ENCODE data around the gene ADGRE2. TPM values are rescaled to one million over a fixed set of nuclear protein-coding genes. Genes with fewer than 3 reads are reported as not detected.
"Not testable (repeated sequence)": the region's sequence is repeated elsewhere in the genome, so short reads cannot be mapped to it uniquely, and the experiment has no call there.

Gene ADGRE2
- total RNA-seq (2021) (0.25 and 0.26 TPM in 2 replicates), Bru-seq, nascent RNA (percentile 12 among the genes with signal in this experiment), BruChase-seq, experiment 1, labeled RNA remaining after a 2-hour chase (percentile 14 among the genes with signal in this experiment), BruChase-seq, experiment 2, labeled RNA remaining after a 6-hour chase (percentile 15 among the genes with signal in this experiment)
- long read RNA-seq = 0 reads

DNA sequence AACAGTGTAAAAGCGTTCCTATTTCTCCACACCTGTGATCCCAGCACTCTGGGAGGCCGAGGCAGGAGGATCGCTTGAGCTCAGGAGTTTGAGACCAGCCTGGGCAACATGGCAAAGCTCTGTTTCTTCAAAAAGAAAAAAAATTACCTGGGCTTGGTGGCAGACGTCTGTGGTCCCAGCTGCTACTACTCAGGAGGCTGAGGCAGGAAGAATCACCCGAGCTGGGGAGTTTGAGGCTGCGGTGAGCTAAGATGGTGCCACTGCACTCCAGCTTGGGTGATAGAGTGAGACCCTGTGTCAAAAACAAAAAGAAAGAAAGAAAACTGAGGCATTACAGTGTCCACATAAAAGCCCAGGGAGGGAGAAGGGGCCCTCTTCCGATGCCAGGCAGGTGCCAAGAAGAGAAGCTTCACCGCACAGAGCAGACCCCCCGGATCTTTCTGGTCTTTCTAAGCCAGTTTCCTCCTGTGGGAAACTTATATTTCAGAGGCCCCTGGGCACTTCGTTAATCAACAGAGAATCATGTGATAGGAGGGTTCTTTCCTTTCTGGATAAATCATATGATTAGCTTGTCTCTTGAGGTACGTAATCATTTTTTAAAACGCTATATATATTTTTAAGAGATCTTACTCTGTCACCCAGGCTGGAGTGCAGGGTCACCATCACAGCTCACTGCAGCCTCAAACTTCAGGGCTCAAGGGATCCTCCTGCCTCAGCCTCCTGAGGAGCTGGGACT, at the start of gene ADGRE2:
ADGRE2 (minus strand) TSS at position 451 of the 736 bp plus-strand sequence. CDS start 1,804 bp downstream, outside the sequence.
- H3K4me3 ChIP-seq; H3K79me2 ChIP-seq (ENCODE audit: low read depth); H3K27me3 ChIP-seq (ENCODE audit: insufficient read depth, low read depth); intact Hi-C loops (cut with micrococcal nuclease; ENCODE audit: unreplicated experiment); H4K20me1 ChIP-seq (ENCODE audit: insufficient read depth); H3K4me2 ChIP-seq; DNase-seq; H3K9me3 ChIP-seq (ENCODE audit: insufficient read depth, low read depth); H3K4me1 ChIP-seq (replicated peaks; ENCODE audit: insufficient read depth); H2AFZ ChIP-seq; H3K9me2 ChIP-seq (ENCODE audit: insufficient read depth); BruUV-seq (replicated peaks); H3F3A ChIP-seq (ENCODE audit: insufficient read depth, low read depth); H3K36me3 ChIP-seq (ENCODE audit: low read depth); H3K27ac ChIP-seq: not testable (repeated sequence)
- POLR2A ChIA-PET (ENCODE audit: unreplicated experiment) = interaction anchor here (0.6 kb wide), 2 partner anchors 29 to 204 kb away, joined by 5 to 8 read pairs; no protein-coding TSS in a partner anchor
- CTCF ChIA-PET = interaction anchor here (0.6 kb wide), 1 partner anchor 125 kb away, joined by 9 read pairs; no protein-coding TSS in a partner anchor

GRCh38 chr19:14826006-14826405, 47.6 kb upstream of the ADGRE2 start:
- Histone ChIP-seq H2AFZ (no peak overlapping the region), H3K4me1 (replicated peaks; ENCODE audit: insufficient read depth) (no peaks in the 10 kb centered on the region), H3K79me2 (ENCODE audit: low read depth) (no peaks in the 10 kb centered on the region), H3K9me3 (ENCODE audit: insufficient read depth, low read depth) (no peaks in the 10 kb centered on the region), H3K27ac (no peak overlapping the region), H3K4me3 (no peak overlapping the region), H3K9me2 (ENCODE audit: insufficient read depth) (no peaks in the 10 kb centered on the region), H3K27me3 (ENCODE audit: insufficient read depth, low read depth) (no peaks in the 10 kb centered on the region), H3K4me2 (no peak overlapping the region), H3F3A (ENCODE audit: insufficient read depth, low read depth) (no peaks in the 10 kb centered on the region), H4K20me1 (ENCODE audit: insufficient read depth) (no peaks in the 10 kb centered on the region), H3K36me3 (ENCODE audit: low read depth) (no peaks in the 10 kb centered on the region)
- no TSS peak for BruUV-seq (replicated peaks)
- intact Hi-C loops (cut with micrococcal nuclease; ENCODE audit: unreplicated experiment) = no loop called here
- peak in 1 of 2 experiments; percentile 62 for DNase-seq
- ChIA-PET CTCF (no interaction called here), POLR2A (ENCODE audit: unreplicated experiment) (no interaction called here)
- TF ChIP-seq, protein P1, sequence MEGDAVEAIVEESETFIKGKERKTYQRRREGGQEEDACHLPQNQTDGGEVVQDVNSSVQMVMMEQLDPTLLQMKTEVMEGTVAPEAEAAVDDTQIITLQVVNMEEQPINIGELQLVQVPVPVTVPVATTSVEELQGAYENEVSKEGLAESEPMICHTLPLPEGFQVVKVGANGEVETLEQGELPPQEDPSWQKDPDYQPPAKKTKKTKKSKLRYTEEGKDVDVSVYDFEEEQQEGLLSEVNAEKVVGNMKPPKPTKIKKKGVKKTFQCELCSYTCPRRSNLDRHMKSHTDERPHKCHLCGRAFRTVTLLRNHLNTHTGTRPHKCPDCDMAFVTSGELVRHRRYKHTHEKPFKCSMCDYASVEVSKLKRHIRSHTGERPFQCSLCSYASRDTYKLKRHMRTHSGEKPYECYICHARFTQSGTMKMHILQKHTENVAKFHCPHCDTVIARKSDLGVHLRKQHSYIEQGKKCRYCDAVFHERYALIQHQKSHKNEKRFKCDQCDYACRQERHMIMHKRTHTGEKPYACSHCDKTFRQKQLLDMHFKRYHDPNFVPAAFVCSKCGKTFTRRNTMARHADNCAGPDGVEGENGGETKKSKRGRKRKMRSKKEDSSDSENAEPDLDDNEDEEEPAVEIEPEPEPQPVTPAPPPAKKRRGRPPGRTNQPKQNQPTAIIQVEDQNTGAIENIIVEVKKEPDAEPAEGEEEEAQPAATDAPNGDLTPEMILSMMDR (conservative IDR thresholded peaks at IDR 0.05) = no peak
- no peak for TF ChIP-seq EZH2 (IDR thresholded peaks at IDR 0.05; ENCODE audit: low read depth)

GRCh38 chr19:14821937-14822336, 43.6 kb upstream of the ADGRE2 start:
- H3K79me2 ChIP-seq (ENCODE audit: low read depth) = no peaks in the 10 kb centered on the region
- H3K4me2 ChIP-seq = no peak overlapping the region
- ChIA-PET CTCF (no interaction called here), POLR2A (ENCODE audit: unreplicated experiment) (no interaction called here)
- no peaks in the 10 kb centered on the region for H3K9me3 ChIP-seq (ENCODE audit: insufficient read depth, low read depth)
- BruUV-seq (replicated peaks) = no TSS peak
- no peaks in the 10 kb centered on the region for H3K9me2 ChIP-seq (ENCODE audit: insufficient read depth)
- H3F3A ChIP-seq (ENCODE audit: insufficient read depth, low read depth) = no peaks in the 10 kb centered on the region
- no peak for DNase-seq
- no peak overlapping the region for H2AFZ ChIP-seq
- no peak overlapping the region for H3K27ac ChIP-seq
- H3K27me3 ChIP-seq (ENCODE audit: insufficient read depth, low read depth) = peaks cover 16% of the 10 kb centered on the region; the same call in 1 of the 2 replicates
- intact Hi-C loops (cut with micrococcal nuclease; ENCODE audit: unreplicated experiment) = no loop called here
- no peaks in the 10 kb centered on the region for H3K4me1 ChIP-seq (replicated peaks; ENCODE audit: insufficient read depth)
- H4K20me1 ChIP-seq (ENCODE audit: insufficient read depth) = no peaks in the 10 kb centered on the region
- H3K4me3 ChIP-seq = no peak overlapping the region
- TF ChIP-seq, protein P1 (conservative IDR thresholded peaks at IDR 0.05) = no peak
- no peak for TF ChIP-seq EZH2 (IDR thresholded peaks at IDR 0.05; ENCODE audit: low read depth)
- no peaks in the 10 kb centered on the region for H3K36me3 ChIP-seq (ENCODE audit: low read depth)
